Skin epidermis (tissue), 12 donors: ENCODE results near the gene PCSK1.
"Not testable (repeated sequence)": the region's sequence is repeated elsewhere in the genome, so short reads cannot be mapped to it uniquely, and the experiment has no call there.

ENCODE experiments used
- H3K27ac ChIP-seq, 21 experiments: fragments of 200-600 bp; sonication (generic) in 11 of 21; one replicate each; pipeline ENCODE4 v1.5.0; 2020; ENCODE audit warnings: mild to moderate bottlenecking in 3 of 21, inconsistent platforms in 2 of 21, moderate library complexity in 2 of 21
- H3K4me3 ChIP-seq, 7 experiments: fragments of 200-600 bp; sonication (generic) in 2 of 7; one replicate each; pipeline ENCODE4 v1.5.0; 2020; ENCODE audit warnings: inconsistent platforms in 2 of 7, mild to moderate bottlenecking in 2 of 7, moderate library complexity in 1 of 7

PCSK1 gene

DNA sequence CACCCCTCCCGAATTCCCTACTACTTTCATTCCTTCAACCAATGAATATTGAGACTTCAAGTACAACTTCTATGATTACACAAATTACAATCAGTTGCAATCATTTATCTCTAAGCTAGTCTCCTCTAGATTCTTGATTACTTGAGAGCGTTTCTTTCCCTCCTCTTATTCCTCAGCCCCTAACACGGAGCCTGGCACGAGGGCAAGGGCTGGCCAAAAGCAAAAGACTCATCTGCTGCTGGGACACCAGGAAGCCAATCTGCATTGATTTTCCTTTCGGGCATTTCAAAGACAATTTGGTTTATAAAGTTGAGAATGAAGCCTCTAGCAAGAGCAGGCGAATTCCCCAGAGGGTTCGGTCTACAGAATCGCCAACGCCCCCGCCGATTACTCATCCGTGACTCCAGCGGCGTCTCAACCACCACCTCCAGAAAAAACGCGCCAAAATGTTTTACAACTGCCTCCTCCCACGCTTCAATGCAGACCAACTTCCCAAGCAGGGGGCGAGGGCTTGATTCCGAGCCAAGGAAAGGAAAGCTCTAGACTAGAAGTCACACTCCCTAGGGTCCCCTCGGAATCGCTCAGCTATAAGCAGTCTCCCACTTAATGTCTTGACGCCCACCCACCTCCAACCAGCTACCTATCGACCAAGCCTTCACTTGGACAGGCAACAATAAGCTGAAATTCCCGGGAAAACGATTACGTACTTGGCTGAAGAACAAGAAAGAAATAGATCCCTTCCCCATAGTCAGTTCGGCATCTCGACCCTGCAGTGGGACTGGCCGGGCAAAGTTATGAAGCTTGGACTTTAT, 1.5 kb downstream of the PCSK1 start:
- Histone ChIP-seq H3K27ac (no peak overlapping the region), H3K4me3 (no peak overlapping the region)

DNA sequence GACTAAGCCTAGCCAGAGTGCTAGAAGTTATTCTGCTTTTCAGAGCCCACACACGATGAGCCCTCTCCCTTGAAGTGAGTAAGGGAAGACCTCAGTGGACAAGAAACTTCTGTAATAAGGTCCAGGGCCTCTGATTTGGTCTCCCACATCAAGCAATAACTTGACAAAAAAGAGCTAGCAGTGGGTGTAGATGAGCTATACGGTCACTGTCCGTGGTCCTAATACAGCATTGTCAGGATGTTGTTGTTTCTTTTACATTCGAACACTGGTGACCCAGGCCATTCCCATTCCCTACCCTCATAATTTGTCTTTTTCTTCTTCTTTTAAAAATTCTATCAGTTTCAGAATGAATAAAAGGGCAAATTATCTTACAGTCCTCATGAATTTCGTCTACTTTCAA, 5.2 kb downstream of the PCSK1 start:
- no peak overlapping the region for H3K27ac ChIP-seq

GRCh38 chr5:96426831-96427230, 6.2 kb downstream of the PCSK1 start:
- Histone ChIP-seq H3K4me3 (no peak overlapping the region), H3K27ac (no peak overlapping the region)

More for the DNA sequence above, 5.2 kb downstream of the PCSK1 start:
- H3K4me3 ChIP-seq, result no peak overlapping the region

GRCh38 chr5:96425443-96425842, 7.6 kb downstream of the PCSK1 start:
- no peak overlapping the region for H3K4me3 ChIP-seq
- H3K27ac ChIP-seq, result no peak overlapping the region

DNA sequence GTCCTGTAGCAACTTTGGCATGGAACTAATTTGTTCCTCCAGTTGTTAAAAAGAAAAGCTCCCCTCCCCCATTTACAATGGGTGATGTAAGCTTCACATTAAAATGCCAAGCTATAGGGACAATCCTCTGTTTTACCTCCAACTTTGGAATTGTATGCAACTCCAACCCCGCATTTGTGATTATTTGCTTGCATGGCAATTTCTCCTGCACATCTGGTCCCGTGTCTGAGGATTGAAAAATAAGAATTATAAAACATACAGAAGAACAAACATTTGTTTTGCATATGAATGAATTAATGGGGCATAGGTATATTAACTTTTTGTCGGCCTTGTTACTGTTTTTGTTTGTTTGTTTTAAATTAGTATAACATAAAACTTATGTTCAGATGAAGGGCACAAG, 17.2 kb downstream of the PCSK1 start:
- H3K27ac ChIP-seq, result no peak overlapping the region

GRCh38 chr5:96412868-96413449, 20.1 kb downstream of the PCSK1 start:
- H3K27ac ChIP-seq, result no peak overlapping the region
- no peak overlapping the region for H3K4me3 ChIP-seq

More for the DNA sequence above, 17.2 kb downstream of the PCSK1 start:
- H3K4me3 ChIP-seq, result no peak overlapping the region

DNA sequence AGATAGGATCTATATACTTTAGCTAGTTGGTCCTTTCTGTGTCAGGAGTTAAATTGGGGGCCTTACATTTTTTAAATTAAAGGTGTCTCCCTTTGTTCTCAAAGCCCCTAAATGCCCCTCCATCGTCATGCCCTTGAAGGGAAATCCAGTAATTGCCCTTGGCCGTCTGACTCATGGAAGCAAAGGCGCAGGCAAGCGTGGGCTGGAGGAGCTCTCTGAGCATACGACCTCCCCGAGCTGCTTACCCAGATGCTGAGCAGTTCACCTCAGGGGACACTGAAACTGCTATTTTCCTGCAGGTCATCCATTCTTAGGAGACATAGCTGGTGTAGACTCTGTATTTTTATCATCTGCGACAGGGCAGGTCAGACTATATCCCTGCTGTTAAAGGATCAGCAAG, 23.0 kb downstream of the PCSK1 start:
- H3K27ac ChIP-seq, result no peak overlapping the region
- H3K4me3 ChIP-seq, result no peak overlapping the region

DNA sequence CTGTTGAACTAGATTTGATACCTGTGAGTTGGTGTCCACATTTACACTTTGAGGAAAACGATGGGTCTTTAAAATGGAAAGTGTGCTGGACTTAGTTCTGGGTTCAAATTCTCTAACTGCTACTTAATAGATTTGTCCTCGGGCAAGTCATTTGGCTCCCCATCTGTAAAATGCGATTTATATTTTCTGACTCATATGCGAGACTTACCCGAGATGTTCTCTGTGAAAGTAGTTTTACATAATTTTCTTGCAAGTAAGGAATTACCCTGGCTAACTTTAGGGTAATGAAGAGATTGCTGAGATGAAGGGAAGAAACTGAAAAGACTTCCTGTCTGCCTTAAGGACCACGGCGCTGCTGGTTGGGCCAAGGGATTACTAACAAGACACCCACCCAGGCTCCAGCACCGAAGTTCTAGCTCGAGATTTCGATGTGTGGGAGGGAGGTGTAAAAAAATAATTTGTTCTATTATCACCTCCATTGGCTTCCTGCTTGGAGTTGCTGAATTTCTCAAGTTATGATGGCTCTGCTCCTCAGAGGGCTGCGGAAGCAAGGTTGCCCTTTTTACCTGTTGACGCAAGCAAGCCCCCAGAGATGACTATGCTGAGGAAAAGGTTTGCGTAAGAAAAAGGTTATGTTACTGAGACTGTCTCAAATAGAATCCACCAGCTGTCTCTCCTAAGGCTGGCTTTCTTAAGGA, 24.1 kb downstream of the PCSK1 start:
- H3K4me3 ChIP-seq, result no peak overlapping the region
- H3K27ac ChIP-seq, result no peak overlapping the region

DNA sequence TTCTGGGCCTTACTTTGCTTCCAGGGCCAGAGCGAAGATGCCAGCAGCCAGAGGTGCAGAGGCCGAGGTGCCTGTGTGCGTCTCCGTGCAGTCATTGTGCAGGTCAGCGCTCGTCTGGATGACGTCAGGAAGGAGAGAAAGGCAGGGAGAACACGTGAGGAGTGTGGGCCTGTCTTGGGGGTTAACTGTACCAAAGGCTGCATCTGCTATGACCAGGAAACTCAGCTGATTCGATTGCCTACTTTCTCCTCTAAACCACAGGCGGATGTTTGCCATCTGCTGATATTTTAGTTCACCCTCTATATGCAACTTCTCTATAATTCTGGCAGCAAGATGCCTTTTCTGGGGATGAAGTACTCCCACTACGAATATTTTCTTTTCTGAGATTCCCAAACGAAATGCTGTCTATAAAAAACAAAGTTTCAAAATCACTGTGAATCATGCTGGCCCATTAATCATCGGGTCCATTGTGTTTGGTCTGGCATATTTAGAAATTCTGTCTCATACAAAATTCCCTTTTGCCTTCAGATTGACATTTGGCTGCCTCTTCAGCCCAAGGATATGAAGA, 24.8 kb downstream of the PCSK1 start:
- H3K27ac ChIP-seq, result peak overlapping the region in 2 of 21 experiments; percentile 6 to 54

GRCh38 chr5:96407436-96407835, 25.6 kb downstream of the PCSK1 start:
- peak overlapping the region in 2 of 21 experiments; percentile 6 to 54 for H3K27ac ChIP-seq
- H3K4me3 ChIP-seq, result no peak overlapping the region

More for the DNA sequence above, 24.8 kb downstream of the PCSK1 start:
- no peak overlapping the region for H3K4me3 ChIP-seq

GRCh38 chr5:96404191-96404867, 28.7 kb downstream of the PCSK1 start:
- Histone ChIP-seq H3K27ac (no peak overlapping the region), H3K4me3 (no peak overlapping the region)

GRCh38 chr5:96402500-96402899, 30.5 kb downstream of the PCSK1 start:
- no peak overlapping the region for H3K27ac ChIP-seq
- H3K4me3 ChIP-seq, result no peak overlapping the region

DNA sequence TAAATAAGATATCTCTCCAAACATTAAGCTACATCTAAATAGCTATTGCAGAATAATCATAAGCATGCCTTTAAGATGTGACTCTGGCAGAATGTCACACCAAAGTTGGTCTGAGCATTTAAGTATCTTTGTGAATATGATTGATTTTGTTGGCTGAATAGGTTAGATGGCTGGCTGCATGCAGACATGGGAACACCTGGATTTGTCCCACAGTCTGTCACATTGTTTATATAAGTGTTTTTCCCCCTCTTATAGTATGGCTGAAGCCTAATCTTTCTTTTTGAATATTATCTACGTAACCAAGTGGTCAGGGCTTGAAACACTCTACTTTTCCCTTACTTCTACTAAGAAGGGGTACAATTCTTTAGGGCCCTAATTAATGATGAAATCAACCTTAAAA, 36.2 kb downstream of the PCSK1 start:
- H3K4me3 ChIP-seq, result no peak overlapping the region
- H3K27ac ChIP-seq, result no peak overlapping the region

GRCh38 chr5:96395295-96395694, 37.8 kb downstream of the PCSK1 start:
- not testable (repeated sequence) for H3K4me3 ChIP-seq, H3K27ac ChIP-seq

DNA sequence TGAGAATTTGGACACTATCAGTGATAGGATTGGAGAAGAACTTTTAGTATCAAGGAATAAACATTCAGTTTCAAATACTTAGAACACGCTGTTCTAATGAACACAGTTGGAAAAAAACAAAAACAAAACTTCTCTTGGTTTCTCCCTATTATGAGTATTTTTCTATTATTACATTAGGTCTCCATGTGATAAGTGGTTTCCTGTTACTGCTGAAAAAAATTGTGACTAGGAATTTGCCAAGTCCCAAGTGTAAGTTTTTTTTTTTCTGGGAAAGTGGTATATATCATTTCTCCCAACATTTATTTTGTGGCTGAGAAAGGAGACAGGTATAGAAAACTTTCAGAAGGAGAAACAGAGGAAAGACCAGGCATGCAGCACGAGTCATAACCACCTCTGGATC, 41.1 kb downstream of the PCSK1 start:
- Histone ChIP-seq H3K27ac (no peak overlapping the region), H3K4me3 (no peak overlapping the region)

GRCh38 chr5:96388176-96388575, 44.9 kb downstream of the PCSK1 start:
- Histone ChIP-seq H3K27ac (no peak overlapping the region), H3K4me3 (no peak overlapping the region)

DNA sequence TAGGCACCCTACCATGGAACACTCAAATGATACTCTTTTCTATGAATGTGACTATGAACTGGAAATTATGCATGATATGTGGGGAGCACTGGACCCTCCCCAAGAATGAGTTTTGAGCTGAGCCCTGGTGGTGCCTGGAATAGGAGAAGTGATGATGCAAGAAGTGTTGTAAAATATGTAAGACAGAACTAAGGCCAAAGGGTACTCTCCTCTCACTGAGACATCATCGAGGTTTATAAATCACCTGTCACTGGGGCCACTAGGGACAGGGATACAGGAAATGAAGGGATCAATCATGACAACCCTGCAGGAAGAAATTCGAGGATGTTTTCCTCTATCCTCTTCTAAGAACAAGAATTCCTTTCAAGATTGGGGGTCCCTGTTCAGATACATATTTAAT, 45.4 kb downstream of the PCSK1 start:
- H3K27ac ChIP-seq, result no peak overlapping the region
- no peak overlapping the region for H3K4me3 ChIP-seq

DNA sequence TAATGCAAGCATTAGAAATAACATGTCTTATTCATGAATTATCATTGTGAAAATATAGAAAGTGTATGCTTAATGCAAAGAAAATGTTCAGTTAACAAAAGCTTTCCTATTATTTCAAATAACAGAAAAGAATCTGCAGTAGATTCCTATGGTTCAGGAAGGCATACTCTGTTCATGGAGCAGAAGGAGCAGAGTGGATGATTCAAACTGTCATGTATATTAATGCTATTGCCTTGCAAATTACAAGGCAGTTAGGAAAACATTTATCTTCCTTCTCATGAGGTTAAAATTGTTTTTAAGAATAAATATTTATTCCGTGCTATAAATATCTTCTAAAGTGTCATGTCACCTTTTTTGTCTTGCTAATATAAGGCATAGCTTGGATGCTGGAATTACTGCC, 47.5 kb downstream of the PCSK1 start:
- no peak overlapping the region for H3K4me3 ChIP-seq
- H3K27ac ChIP-seq, result no peak overlapping the region

DNA sequence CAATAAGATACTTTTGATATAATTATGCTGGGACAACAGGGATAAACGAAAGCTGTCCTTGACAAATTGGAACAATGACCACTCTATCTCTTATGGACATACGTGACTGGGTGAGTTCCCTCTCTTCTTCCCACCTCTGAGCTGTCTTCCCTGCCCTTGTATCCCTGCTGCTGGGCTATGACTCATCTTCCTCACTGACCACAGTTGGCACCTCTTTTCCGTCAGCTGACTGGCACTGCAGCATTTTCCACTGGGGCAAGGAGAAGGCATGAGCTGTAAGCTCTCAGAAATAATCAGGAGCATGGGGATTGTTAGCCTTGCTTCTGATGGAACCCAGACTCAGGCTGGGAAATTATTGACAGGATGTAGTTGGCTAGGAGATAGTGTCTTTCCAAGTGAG, 48.7 kb downstream of the PCSK1 start:
- no peak overlapping the region for H3K4me3 ChIP-seq
- H3K27ac ChIP-seq, result no peak overlapping the region

GRCh38 chr5:96381526-96381925, 51.5 kb downstream of the PCSK1 start:
- H3K27ac ChIP-seq, result no peak overlapping the region
- H3K4me3 ChIP-seq, result no peak overlapping the region
